Choroid plexus epithelial cell (primary cell): ENCODE measurements around the gene SLTM.

Experiments
- DNase-seq: peaks from one replicate; pipeline ENCODE4 v3.0.0-alpha.2; 2010; ENCODE audit warnings: low read depth
- H3K4me3 ChIP-seq: 2 replicates; pipeline ENCODE4 v1.5.1; 2011; ENCODE audit warnings: low read depth, mild to moderate bottlenecking, control low read depth, low read length, moderate library complexity
- CTCF ChIP-seq: conservative IDR thresholded peaks from 2 replicates; pipeline ENCODE4 v1.5.1; 2011; ENCODE audit warnings: low read depth, mild to moderate bottlenecking, control low read depth, inconsistent platforms, low read length, moderate library complexity

SLTM gene

GRCh38 chr15:58933281-58934113 is at the start of gene SLTM:
SLTM (minus strand) TSS chr15:58933679; CDS start chr15:58933565, 114 bp downstream.
- H3K4me3 ChIP-seq = peak within 1 kb of the TSS; percentile 94
- DNase-seq = peak; percentile 95
- peak; percentile 41 for TF ChIP-seq CTCF

GRCh38 chr15:58983261-58983660 is 49.8 kb upstream of the SLTM start:
- TF ChIP-seq CTCF = no peak
- H3K4me3 ChIP-seq = no peak overlapping the region
- DNase-seq = no peak

GRCh38 chr15:58981808-58982475 is 48.5 kb upstream of the SLTM start:
- DNase-seq = peak; percentile 19
- TF ChIP-seq CTCF = no peak
- H3K4me3 ChIP-seq = no peak overlapping the region

- no peak overlapping the region for H3K4me3 ChIP-seq
- peak; percentile 48 for TF ChIP-seq CTCF
- peak; percentile 69 for DNase-seq
Measured at GRCh38 chr15:58980351-58980939, 47.0 kb upstream of the SLTM start.

GRCh38 chr15:58977887-58978286 is 44.4 kb upstream of the SLTM start:
- no peak for DNase-seq
- no peak for TF ChIP-seq CTCF
- no peak overlapping the region for H3K4me3 ChIP-seq

GRCh38 chr15:58967479-58967878 is 34.0 kb upstream of the SLTM start:
- no peak for TF ChIP-seq CTCF

More at GRCh38 chr15:58967479-58967878, 34.0 kb upstream of the SLTM start:
- H3K4me3 ChIP-seq = no peak overlapping the region
- no peak for DNase-seq
